GM12865 (cell line): ENCODE results near the gene GLIS1.

Experiments used
- DNase-seq: peaks from one replicate; pipeline ENCODE4 v3.0.0; 2010; ENCODE audit warnings: low read depth
- H3K4me3 ChIP-seq: 2 replicates; pipeline ENCODE4 v1.5.1; 2011; ENCODE audit warnings: mild to moderate bottlenecking, low read depth, low read length, control low read depth
- TF ChIP-seq, protein P1 (sequence below): IDR thresholded peaks from 2 replicates; pipeline ENCODE4 v1.5.1; 2011; ENCODE audit warnings: low read length, control low read depth, low read depth, inconsistent platforms; ENCODE audit not compliant: insufficient read depth; ENCODE audit errors: missing control alignments

Gene GLIS1

DNA sequence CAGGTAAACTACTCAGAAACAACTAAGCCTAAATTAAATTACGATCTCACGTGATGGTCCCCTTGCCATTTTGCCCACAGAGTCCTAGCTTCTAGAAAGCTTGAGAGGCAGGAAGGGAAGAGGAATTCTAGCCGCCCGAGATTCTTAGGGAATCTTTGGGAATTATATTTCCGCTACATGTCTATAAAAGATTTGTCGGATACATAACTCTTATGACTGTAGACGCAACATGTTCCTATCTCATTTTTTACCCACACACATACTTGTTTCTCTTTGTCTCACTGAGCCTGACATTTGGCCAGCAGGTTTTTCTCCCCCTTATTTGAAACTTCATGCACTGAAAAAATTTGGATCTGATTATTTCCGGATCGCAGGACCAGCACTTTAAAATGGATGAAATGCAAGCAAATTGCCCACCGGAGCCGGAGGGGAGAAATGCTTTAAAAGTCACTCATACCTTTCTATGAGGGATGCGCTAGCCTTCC is 5.5 kb downstream of the GLIS1 start:
- H3K4me3 ChIP-seq = no peak overlapping the region
- DNase-seq = no peak
- TF ChIP-seq, protein P1, sequence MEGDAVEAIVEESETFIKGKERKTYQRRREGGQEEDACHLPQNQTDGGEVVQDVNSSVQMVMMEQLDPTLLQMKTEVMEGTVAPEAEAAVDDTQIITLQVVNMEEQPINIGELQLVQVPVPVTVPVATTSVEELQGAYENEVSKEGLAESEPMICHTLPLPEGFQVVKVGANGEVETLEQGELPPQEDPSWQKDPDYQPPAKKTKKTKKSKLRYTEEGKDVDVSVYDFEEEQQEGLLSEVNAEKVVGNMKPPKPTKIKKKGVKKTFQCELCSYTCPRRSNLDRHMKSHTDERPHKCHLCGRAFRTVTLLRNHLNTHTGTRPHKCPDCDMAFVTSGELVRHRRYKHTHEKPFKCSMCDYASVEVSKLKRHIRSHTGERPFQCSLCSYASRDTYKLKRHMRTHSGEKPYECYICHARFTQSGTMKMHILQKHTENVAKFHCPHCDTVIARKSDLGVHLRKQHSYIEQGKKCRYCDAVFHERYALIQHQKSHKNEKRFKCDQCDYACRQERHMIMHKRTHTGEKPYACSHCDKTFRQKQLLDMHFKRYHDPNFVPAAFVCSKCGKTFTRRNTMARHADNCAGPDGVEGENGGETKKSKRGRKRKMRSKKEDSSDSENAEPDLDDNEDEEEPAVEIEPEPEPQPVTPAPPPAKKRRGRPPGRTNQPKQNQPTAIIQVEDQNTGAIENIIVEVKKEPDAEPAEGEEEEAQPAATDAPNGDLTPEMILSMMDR = no peak

DNA sequence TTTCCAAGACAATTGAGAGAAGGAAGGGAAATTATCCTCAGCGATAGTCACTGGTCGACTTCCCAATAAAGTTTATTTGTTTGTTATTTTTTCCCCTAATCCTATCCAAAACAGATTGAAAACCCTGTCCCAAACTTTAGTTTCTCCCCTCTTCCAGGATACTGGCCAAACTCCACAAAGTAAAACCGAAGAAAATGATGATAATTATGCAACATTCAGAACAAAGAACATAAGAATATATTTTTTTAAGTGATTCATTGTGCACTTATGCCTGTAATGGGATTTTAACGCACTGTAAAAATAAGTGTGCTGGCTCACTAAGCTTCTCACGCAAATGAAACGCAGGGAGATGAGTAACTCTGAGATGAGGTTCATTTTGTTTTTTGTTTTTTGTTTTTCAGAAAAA is 6.0 kb downstream of the GLIS1 start:
- H3K4me3 ChIP-seq = no peak overlapping the region
- TF ChIP-seq, protein P1 = no peak
- no peak for DNase-seq

DNA sequence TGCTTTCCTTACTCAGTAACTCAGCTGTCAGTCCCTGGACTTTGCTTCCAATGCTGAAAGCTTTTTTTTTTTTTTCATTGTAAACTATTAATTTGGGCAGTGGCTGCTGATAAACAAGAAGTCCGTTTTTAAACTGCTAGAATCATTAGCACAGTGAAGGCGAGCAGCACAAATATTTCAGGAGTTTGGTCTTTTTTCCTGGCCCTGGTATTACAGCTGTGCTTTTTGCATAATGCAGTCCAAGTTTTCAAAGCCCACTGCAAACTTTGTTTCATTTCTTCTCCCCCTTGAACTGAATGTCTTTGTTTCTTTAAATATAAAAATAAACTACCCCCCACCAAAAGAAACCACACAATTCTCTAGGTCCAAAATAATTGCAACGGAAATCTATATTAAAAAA is 6.6 kb downstream of the GLIS1 start:
- DNase-seq = no peak
- H3K4me3 ChIP-seq = no peak overlapping the region
- TF ChIP-seq, protein P1 = no peak

DNA sequence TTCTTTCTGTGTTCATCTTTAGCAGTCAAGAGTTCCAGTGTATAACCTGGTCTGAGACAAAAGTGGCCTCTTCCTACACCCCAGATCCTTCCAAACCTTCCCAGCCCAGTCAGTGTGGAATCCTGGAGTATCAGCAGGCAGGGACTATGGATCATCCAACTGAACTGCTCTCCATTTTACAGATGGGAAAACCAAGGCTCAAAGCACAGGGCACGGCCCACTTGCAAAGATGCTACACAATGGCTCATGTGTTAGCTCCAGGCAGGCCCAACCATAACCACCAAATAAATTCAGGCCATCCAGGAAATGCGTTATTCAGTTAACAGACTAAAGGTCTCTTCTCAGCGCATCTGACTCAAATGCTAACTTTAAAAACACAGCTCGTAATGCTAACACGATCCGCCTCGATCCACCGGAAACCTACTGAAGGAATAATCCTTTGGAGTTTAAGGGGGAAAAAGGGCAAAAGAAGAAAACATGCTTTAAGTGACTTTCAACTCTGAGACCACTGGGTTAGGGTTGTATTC is 7.1 kb downstream of the GLIS1 start:
- TF ChIP-seq, protein P1 = no peak
- H3K4me3 ChIP-seq = no peak overlapping the region
- DNase-seq = no peak

DNA sequence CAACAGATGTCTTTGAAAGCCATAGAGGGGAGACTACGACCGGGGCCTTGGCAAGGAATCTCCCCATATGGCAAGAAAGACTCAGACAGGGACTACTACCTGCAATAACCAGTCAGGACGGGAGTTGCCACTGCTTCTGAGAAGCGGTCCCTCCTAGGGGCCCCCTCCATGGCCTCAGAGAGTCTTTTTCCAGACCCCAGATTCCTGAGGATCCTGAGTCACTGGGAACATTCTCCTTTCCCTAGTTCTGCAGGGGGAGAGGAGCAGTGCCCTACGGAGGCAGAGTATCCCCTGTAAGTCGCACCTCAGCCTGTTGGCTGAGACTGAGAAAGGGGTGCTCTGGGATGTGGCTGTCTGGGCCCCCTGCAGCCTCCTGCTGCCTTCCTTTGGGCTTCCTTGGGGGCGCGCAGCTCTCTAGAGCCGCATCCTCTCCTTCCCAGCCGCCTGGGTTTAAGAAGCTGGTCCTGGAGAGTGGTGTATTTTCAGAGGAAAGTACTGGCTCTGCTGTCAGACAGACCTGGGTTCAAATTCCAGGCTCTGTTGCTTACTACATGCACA is 7.8 kb downstream of the GLIS1 start:
- TF ChIP-seq, protein P1 = no peak
- DNase-seq = no peak

DNA sequence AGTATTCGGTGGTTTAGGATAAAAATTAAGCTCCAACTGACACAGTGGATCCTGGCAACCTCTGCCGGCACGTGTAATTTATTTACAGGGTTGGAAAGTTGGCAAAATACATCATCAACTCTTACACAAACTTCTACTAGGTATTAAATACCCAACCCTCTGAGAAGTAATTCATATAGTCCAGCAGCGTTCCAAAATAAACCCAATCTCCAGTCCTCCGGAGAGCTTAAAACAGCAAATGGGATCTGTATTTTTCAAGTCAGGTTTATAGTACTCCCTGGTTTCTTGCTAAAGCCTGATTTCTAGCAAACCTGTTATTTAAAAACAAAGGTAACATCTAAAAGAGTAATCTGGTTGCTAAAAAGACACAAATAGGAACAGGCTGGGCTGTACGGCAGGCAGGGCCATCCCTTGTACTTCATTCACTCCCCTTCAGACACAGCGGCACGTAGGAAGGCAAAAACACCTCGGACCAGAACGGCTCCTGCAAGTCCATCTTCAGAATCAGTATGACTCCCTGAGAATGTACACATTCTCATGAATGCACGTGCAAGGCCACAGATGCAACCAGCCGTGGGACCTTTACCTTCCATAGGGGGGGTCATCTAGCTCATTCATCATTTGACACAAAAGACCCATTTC is 8.6 kb downstream of the GLIS1 start:
- no peak overlapping the region for H3K4me3 ChIP-seq
- TF ChIP-seq, protein P1 = no peak
- DNase-seq = no peak

More for the DNA sequence above, 7.8 kb downstream of the GLIS1 start:
- no peak overlapping the region for H3K4me3 ChIP-seq
